Glutamatergic neuron (in vitro differentiated cells): ENCODE results near the gene NAV2. TPM values are rescaled to one million over a fixed set of nuclear protein-coding genes. Genes with fewer than 3 reads are reported as not detected.
"Not testable (repeated sequence)": the region's sequence is repeated elsewhere in the genome, so short reads cannot be mapped to it uniquely, and the experiment has no call there.

Experiments used
- DNase-seq: peaks from one replicate; pipeline ENCODE4 v3.0.0; 2022
- H3K27ac Mint-ChIP-seq: one replicate; pipeline ENCODE4 v1.8.0; 2020; ENCODE audit warnings: mild to moderate bottlenecking, mixed read lengths, inconsistent platforms; ENCODE audit not compliant: unreplicated experiment
- H3K27me3 Mint-ChIP-seq: one replicate; pipeline ENCODE4 v1.8.0; 2020; ENCODE audit warnings: mild to moderate bottlenecking, moderate library complexity, mixed read lengths, inconsistent platforms; ENCODE audit not compliant: unreplicated experiment
- H3K36me3 Mint-ChIP-seq: one replicate; pipeline ENCODE4 v1.8.0; 2020; ENCODE audit warnings: mild to moderate bottlenecking, mixed read lengths, inconsistent platforms; ENCODE audit not compliant: unreplicated experiment
- H3K4me1 Mint-ChIP-seq: one replicate; pipeline ENCODE4 v1.8.0; 2020; ENCODE audit warnings: mild to moderate bottlenecking, low read depth, mixed read lengths, inconsistent platforms; ENCODE audit not compliant: unreplicated experiment
- H3K4me3 Mint-ChIP-seq: one replicate; pipeline ENCODE4 v1.8.0; 2020; ENCODE audit warnings: mild to moderate bottlenecking, mixed read lengths, inconsistent platforms; ENCODE audit not compliant: unreplicated experiment
- H3K9me3 Mint-ChIP-seq: one replicate; pipeline ENCODE4 v1.8.0; 2020; ENCODE audit warnings: mild to moderate bottlenecking, moderate library complexity, mixed read lengths, inconsistent platforms; ENCODE audit not compliant: unreplicated experiment
- total RNA-seq: library from RNA; stranded (reverse); fragmentation: NEBNext Ultra II Directional; extraction: Animal tissue kit (Norgen Biotek cat#: 25700); gene quantifications from one replicate; pipeline ENCODE4 v1.2.1, GENCODE V29; 2021; ENCODE audit not compliant: unreplicated experiment
- TF ChIP-seq, protein P1 (sequence below): fragments of 200-600 bp; sonication (generic); IDR thresholded peaks from one replicate; pipeline ENCODE4 v1.5.0; 2021; ENCODE audit not compliant: partially characterized antibody, unreplicated experiment

The NAV2 gene
- total RNA-seq, 1 donor from 2014 or later = 117 TPM

DNA sequence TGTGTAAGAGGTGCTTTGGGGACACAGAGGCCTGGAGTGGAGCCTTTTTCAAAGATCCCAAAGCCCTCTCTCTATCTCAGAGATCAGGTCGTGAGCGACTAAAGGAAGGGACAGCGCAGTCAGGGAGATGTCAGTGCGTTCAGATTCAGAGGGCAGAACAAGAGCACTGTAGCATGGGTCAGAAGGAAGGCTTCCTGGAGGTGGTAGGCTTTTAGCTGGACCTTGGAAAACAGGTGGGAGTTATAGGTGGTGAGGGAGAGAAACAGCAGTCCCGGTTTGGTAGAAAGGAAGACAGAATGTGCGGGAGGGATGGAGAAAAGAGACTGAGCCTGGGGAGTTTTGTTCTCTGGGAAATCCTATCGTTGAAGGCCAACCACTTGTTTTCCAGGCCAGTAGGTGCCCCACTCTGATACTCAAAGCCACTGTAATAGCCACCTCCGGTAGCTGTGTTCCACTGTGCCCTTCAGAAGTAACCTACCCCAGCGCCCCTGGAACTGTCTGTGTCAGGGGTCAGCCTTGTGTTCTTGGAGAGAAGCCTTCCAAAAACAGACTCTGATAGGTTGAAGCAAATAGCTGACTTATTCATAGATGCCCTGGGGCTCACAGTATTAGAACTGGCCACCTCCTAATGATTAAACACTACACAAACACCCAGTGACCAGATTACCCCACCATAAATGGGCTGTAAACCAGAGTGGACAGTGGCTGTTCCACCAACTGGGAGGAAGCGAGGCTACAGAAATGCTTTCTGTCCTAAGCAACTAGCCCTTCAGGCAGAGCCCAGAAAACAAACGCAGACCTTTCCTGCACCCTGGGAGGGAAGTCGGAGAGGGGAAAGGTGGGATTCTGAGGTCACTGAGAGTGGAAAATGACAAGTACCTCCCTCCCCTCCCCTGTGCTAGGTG is 289.9 kb downstream of the NAV2 start:
- TF ChIP-seq, protein P1, sequence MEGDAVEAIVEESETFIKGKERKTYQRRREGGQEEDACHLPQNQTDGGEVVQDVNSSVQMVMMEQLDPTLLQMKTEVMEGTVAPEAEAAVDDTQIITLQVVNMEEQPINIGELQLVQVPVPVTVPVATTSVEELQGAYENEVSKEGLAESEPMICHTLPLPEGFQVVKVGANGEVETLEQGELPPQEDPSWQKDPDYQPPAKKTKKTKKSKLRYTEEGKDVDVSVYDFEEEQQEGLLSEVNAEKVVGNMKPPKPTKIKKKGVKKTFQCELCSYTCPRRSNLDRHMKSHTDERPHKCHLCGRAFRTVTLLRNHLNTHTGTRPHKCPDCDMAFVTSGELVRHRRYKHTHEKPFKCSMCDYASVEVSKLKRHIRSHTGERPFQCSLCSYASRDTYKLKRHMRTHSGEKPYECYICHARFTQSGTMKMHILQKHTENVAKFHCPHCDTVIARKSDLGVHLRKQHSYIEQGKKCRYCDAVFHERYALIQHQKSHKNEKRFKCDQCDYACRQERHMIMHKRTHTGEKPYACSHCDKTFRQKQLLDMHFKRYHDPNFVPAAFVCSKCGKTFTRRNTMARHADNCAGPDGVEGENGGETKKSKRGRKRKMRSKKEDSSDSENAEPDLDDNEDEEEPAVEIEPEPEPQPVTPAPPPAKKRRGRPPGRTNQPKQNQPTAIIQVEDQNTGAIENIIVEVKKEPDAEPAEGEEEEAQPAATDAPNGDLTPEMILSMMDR = no peak
- Mint-ChIP-seq H3K27me3 (peaks cover 17% of the 10 kb centered on the region), H3K9me3 (peaks cover 16% of the 10 kb centered on the region), H3K36me3 (no peaks in the 10 kb centered on the region), H3K4me1 (peaks cover 21% of the 10 kb centered on the region), H3K4me3 (no peak overlapping the region), H3K27ac (no peak overlapping the region)
- DNase-seq = no peak

DNA sequence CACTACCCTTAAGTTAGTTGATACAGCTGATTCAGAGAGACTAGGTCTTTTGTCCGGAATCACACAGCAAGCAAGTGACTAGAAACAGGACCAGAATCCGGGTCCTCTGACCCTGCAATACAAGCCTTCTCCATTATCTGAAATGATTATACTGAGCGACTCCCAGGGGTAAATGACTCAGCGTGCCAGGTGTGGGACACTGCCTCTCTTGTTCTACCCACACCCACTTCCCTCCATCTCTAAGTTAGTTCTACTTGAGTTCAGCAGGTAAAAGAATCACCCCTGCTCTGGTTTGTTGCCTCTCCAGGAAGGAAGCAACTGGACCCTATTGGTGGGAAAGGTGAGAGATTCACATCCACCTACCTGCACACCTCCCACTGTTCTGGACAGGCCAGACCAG is 290.7 kb downstream of the NAV2 start:
- peaks cover 21% of the 10 kb centered on the region for H3K4me1 Mint-ChIP-seq
- H3K27ac Mint-ChIP-seq = no peak overlapping the region
- H3K27me3 Mint-ChIP-seq = peaks cover 17% of the 10 kb centered on the region
- peaks cover 16% of the 10 kb centered on the region for H3K9me3 Mint-ChIP-seq
- TF ChIP-seq, protein P1 = no peak
- H3K36me3 Mint-ChIP-seq = no peaks in the 10 kb centered on the region
- no peak overlapping the region for H3K4me3 Mint-ChIP-seq
- DNase-seq = no peak

DNA sequence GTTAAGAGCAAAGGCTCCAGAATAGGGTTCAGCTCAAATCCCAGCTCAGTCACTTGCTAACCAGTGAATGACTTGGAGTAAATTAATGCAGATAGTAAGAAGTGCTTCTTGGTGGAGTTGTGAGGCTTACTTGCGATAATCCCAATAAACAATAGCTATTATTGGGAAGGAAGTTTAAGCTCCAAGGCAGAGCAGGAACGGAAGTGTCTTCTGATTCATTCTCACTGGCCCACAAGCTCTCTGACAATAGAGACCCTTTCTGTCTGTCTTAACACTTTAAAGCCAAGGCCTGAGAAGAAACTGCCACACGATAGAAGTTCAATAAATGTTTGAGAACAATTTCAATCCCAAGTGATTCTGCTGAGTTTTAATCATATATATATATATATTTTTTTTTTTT is 292.2 kb downstream of the NAV2 start:
- H3K4me3 Mint-ChIP-seq = no peak overlapping the region

DNA sequence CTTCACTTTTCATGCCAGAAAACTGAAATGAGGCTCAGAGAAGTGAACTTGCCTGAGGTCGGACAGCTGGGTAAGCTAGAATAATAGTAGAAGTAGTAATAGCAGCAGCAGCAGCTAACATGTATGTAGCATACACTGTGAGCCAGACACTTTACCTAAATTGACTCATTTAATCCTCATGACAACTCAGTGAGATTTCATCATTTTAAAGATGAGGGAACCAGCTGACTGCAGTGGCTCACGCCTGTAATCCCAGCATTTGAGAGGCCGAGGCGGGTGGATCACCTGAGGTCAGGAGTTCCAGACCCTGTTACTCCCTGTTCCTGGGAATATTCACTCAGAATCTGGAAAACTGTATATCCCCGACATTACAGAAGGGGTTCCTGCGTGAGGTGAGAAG is 293.1 kb downstream of the NAV2 start:
- no peak overlapping the region for H3K27ac Mint-ChIP-seq
- peaks cover 9% of the 10 kb centered on the region for H3K4me1 Mint-ChIP-seq
- peaks cover 10% of the 10 kb centered on the region for H3K27me3 Mint-ChIP-seq
- TF ChIP-seq, protein P1 = no peak
- DNase-seq = no peak
- peaks cover 11% of the 10 kb centered on the region for H3K9me3 Mint-ChIP-seq
- no peaks in the 10 kb centered on the region for H3K36me3 Mint-ChIP-seq
- H3K4me3 Mint-ChIP-seq = no peak overlapping the region

More for the DNA sequence above, 292.2 kb downstream of the NAV2 start:
- DNase-seq = no peak
- Mint-ChIP-seq H3K27me3 (peaks cover 14% of the 10 kb centered on the region), H3K27ac (no peak overlapping the region), H3K4me1 (peaks cover 18% of the 10 kb centered on the region), H3K36me3 (no peaks in the 10 kb centered on the region), H3K9me3 (peaks cover 13% of the 10 kb centered on the region)
- TF ChIP-seq, protein P1 = no peak

DNA sequence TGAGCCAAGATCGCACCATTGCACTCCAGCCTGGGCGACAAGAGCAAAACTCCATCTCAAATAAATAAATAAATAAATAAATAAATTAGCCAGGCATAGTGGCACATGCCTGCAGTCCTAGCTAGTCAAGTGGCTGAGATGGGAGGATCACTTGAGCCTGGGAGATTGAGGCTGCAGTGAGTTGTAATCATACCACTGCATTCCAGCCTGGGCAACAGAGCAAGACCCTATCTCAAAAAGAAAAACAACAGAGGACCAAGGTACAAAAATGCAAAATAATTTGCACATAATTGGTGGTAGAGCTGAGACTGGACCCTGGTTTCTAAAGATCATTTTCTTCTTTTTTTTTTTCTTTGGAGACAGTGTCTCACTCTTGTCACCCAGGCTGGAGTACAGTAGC is 294.0 kb downstream of the NAV2 start:
- not testable (repeated sequence) for H3K4me3 Mint-ChIP-seq, H3K4me1 Mint-ChIP-seq, H3K36me3 Mint-ChIP-seq, H3K27me3 Mint-ChIP-seq, DNase-seq, H3K27ac Mint-ChIP-seq, H3K9me3 Mint-ChIP-seq
